ENCODE measurements around the gene RAB10. TPM values are rescaled to one million over a fixed set of nuclear protein-coding genes. Genes with fewer than 3 reads are reported as not detected.
"Not testable (repeated sequence)": the region's sequence is repeated elsewhere in the genome, so short reads cannot be mapped to it uniquely, and the experiment has no call there.

RAB10 gene
- total RNA-seq, 1 donor from 2014 or later = 192 TPM

GRCh38 chr2:26020231-26020640 lies 13.6 kb upstream of the RAB10 start:
- Mint-ChIP-seq H3K27me3 (ENCODE audit: low read depth, unreplicated experiment) (no peaks in the 10 kb centered on the region), H3K4me1 (ENCODE audit: low read depth, unreplicated experiment) (peaks cover 22% of the 10 kb centered on the region), H3K36me3 (ENCODE audit: low read depth, unreplicated experiment) (no peaks in the 10 kb centered on the region), H3K4me3 (ENCODE audit: unreplicated experiment) (no peak overlapping the region), H3K9me3 (ENCODE audit: unreplicated experiment) (no peaks in the 10 kb centered on the region), H3K27ac (ENCODE audit: unreplicated experiment) (no peak overlapping the region)
- Histone ChIP-seq H2AFZ (ENCODE audit: low read depth, low read length) (no peak overlapping the region), H3K36me3 (ENCODE audit: insufficient read depth, low read length) (no peaks in the 10 kb centered on the region), H3K9me3 (ENCODE audit: insufficient read depth, low read depth, low read length) (no peaks in the 10 kb centered on the region), H3K27ac (ENCODE audit: low read depth, low read length) (no peak overlapping the region), H4K20me1 (ENCODE audit: insufficient read depth, low read length) (no peaks in the 10 kb centered on the region), H3K4me3 (ENCODE audit: insufficient read depth, low read depth, low read length) (no peak overlapping the region), H3K4me2 (ENCODE audit: low read length) (no peak overlapping the region), H3K4me1 (ENCODE audit: insufficient read depth, low read length) (peaks cover 12% of the 10 kb centered on the region), H3K9ac (ENCODE audit: low read length) (no peak overlapping the region), H3K79me2 (ENCODE audit: insufficient read depth, low read length) (no peaks in the 10 kb centered on the region), H3K27me3 (ENCODE audit: insufficient read depth, low read length) (no peaks in the 10 kb centered on the region)
- DNase-seq (ENCODE audit: low read depth) (no peak), FAIRE-seq (no peak)
- TF ChIP-seq EZH2 (IDR thresholded peaks at IDR 0.05; ENCODE audit: insufficient read depth, low read length) (no peak), CTCF (IDR thresholded peaks at IDR 0.05; ENCODE audit: insufficient read depth, low read depth, low read length) (no peak)

GRCh38 chr2:26024260-26024659 lies 9.6 kb upstream of the RAB10 start:
- H3K9me3 Mint-ChIP-seq (ENCODE audit: unreplicated experiment) = no peaks in the 10 kb centered on the region
- H3K27me3 Mint-ChIP-seq (ENCODE audit: low read depth, unreplicated experiment) = no peaks in the 10 kb centered on the region
- TF ChIP-seq CTCF (IDR thresholded peaks at IDR 0.05; ENCODE audit: insufficient read depth, low read depth, low read length) (no peak), EZH2 (IDR thresholded peaks at IDR 0.05; ENCODE audit: insufficient read depth, low read length) (no peak)
- H3K4me3 ChIP-seq (ENCODE audit: insufficient read depth, low read depth, low read length) = no peak overlapping the region
- H3K4me1 ChIP-seq (ENCODE audit: insufficient read depth, low read length) = no peaks in the 10 kb centered on the region
- no peaks in the 10 kb centered on the region for H3K4me1 Mint-ChIP-seq (ENCODE audit: low read depth, unreplicated experiment)
- no peak overlapping the region for H3K4me3 Mint-ChIP-seq (ENCODE audit: unreplicated experiment)
- no peak overlapping the region for H3K27ac ChIP-seq (ENCODE audit: low read depth, low read length)
- FAIRE-seq (no peak), DNase-seq (ENCODE audit: low read depth) (no peak)
- no peaks in the 10 kb centered on the region for H3K79me2 ChIP-seq (ENCODE audit: insufficient read depth, low read length)
- H3K4me2 ChIP-seq (ENCODE audit: low read length) = no peak overlapping the region
- no peaks in the 10 kb centered on the region for H4K20me1 ChIP-seq (ENCODE audit: insufficient read depth, low read length)
- no peak overlapping the region for H2AFZ ChIP-seq (ENCODE audit: low read depth, low read length)
- H3K36me3 ChIP-seq (ENCODE audit: insufficient read depth, low read length) = no peaks in the 10 kb centered on the region
- H3K36me3 Mint-ChIP-seq (ENCODE audit: low read depth, unreplicated experiment) = no peaks in the 10 kb centered on the region
- H3K27me3 ChIP-seq (ENCODE audit: insufficient read depth, low read length) = no peaks in the 10 kb centered on the region
- no peak overlapping the region for H3K27ac Mint-ChIP-seq (ENCODE audit: unreplicated experiment)
- H3K9me3 ChIP-seq (ENCODE audit: insufficient read depth, low read depth, low read length) = peaks cover 3% of the 10 kb centered on the region
- H3K9ac ChIP-seq (ENCODE audit: low read length) = no peak overlapping the region

GRCh38 chr2:26025509-26025908 lies 8.4 kb upstream of the RAB10 start:
- Histone ChIP-seq H3K79me2 (ENCODE audit: insufficient read depth, low read length) (no peaks in the 10 kb centered on the region), H3K36me3 (ENCODE audit: insufficient read depth, low read length) (no peaks in the 10 kb centered on the region), H3K4me1 (ENCODE audit: insufficient read depth, low read length) (no peaks in the 10 kb centered on the region), H3K27me3 (ENCODE audit: insufficient read depth, low read length) (no peaks in the 10 kb centered on the region), H3K4me3 (ENCODE audit: insufficient read depth, low read depth, low read length) (no peak overlapping the region), H2AFZ (ENCODE audit: low read depth, low read length) (no peak overlapping the region), H3K9me3 (ENCODE audit: insufficient read depth, low read depth, low read length) (peaks cover 3% of the 10 kb centered on the region), H3K9ac (ENCODE audit: low read length) (no peak overlapping the region), H3K27ac (ENCODE audit: low read depth, low read length) (no peak overlapping the region), H4K20me1 (ENCODE audit: insufficient read depth, low read length) (no peaks in the 10 kb centered on the region), H3K4me2 (ENCODE audit: low read length) (no peak overlapping the region)
- H3K27ac Mint-ChIP-seq (ENCODE audit: unreplicated experiment) = no peak overlapping the region
- H3K9me3 Mint-ChIP-seq (ENCODE audit: unreplicated experiment) = no peaks in the 10 kb centered on the region
- DNase-seq (ENCODE audit: low read depth) = no peak
- FAIRE-seq = no peak
- TF ChIP-seq CTCF (IDR thresholded peaks at IDR 0.05; ENCODE audit: insufficient read depth, low read depth, low read length) (no peak), EZH2 (IDR thresholded peaks at IDR 0.05; ENCODE audit: insufficient read depth, low read length) (no peak)
- H3K27me3 Mint-ChIP-seq (ENCODE audit: low read depth, unreplicated experiment) = no peaks in the 10 kb centered on the region
- no peak overlapping the region for H3K4me3 Mint-ChIP-seq (ENCODE audit: unreplicated experiment)
- H3K4me1 Mint-ChIP-seq (ENCODE audit: low read depth, unreplicated experiment) = no peaks in the 10 kb centered on the region
- no peaks in the 10 kb centered on the region for H3K36me3 Mint-ChIP-seq (ENCODE audit: low read depth, unreplicated experiment)

- not testable (repeated sequence) for H3K79me2 ChIP-seq (ENCODE audit: insufficient read depth, low read length); H3K4me1 Mint-ChIP-seq (ENCODE audit: low read depth, unreplicated experiment); H3K27me3 Mint-ChIP-seq (ENCODE audit: low read depth, unreplicated experiment); H3K9me3 ChIP-seq (ENCODE audit: insufficient read depth, low read depth, low read length); FAIRE-seq; H3K27ac ChIP-seq (ENCODE audit: low read depth, low read length); H3K36me3 ChIP-seq (ENCODE audit: insufficient read depth, low read length); H3K36me3 Mint-ChIP-seq (ENCODE audit: low read depth, unreplicated experiment); H2AFZ ChIP-seq (ENCODE audit: low read depth, low read length); H3K27ac Mint-ChIP-seq (ENCODE audit: unreplicated experiment); H3K27me3 ChIP-seq (ENCODE audit: insufficient read depth, low read length); H3K4me3 ChIP-seq (ENCODE audit: insufficient read depth, low read depth, low read length); DNase-seq (ENCODE audit: low read depth); H3K4me3 Mint-ChIP-seq (ENCODE audit: unreplicated experiment); H3K4me1 ChIP-seq (ENCODE audit: insufficient read depth, low read length); H4K20me1 ChIP-seq (ENCODE audit: insufficient read depth, low read length); H3K9ac ChIP-seq (ENCODE audit: low read length); H3K9me3 Mint-ChIP-seq (ENCODE audit: unreplicated experiment); H3K4me2 ChIP-seq (ENCODE audit: low read length)
Measured at GRCh38 chr2:26028083-26028482, 5.8 kb upstream of the RAB10 start.

Measured in astrocyte (in vitro differentiated cells and primary cell).